Mesothelial cell of epicardium (in vitro differentiated cells): ENCODE results near the gene DNAH5. TPM values are rescaled to one million over a fixed set of nuclear protein-coding genes. Genes with fewer than 3 reads are reported as not detected.

Experiments used
- DNase-seq, 2 experiments: peaks; one replicate each; pipeline ENCODE4 v3.0.0; 2021; ENCODE audit warnings: low spot score in 2 of 2; ENCODE audit not compliant: unreplicated experiment in 2 of 2
- H3K27ac Mint-ChIP-seq: 2 replicates; pipeline ENCODE4 v1.8.0; 2021; ENCODE audit warnings: mixed read lengths
- H3K27me3 Mint-ChIP-seq: 2 replicates; pipeline ENCODE4 v1.8.0; 2021; ENCODE audit warnings: low read depth, mixed read lengths
- H3K36me3 Mint-ChIP-seq: 2 replicates; pipeline ENCODE4 v1.8.0; 2021; ENCODE audit warnings: mixed read lengths
- H3K4me1 Mint-ChIP-seq: 2 replicates; pipeline ENCODE4 v1.8.0; 2021; ENCODE audit warnings: mixed read lengths
- H3K4me3 Mint-ChIP-seq: 2 replicates; pipeline ENCODE4 v1.8.0; 2021; ENCODE audit warnings: mild to moderate bottlenecking, moderate library complexity, mixed read lengths
- H3K9me3 Mint-ChIP-seq: 2 replicates; pipeline ENCODE4 v1.8.0; 2021; ENCODE audit warnings: mixed read lengths
- CTCF ChIP-seq: fragments of 200-600 bp; sonication (generic); IDR thresholded peaks from one replicate; pipeline ENCODE4 v1.5.0; 2021; ENCODE audit warnings: antibody characterized with exemption; ENCODE audit not compliant: unreplicated experiment
- total RNA-seq: library from RNA; stranded (reverse); gene quantifications from 3 replicates; pipeline ENCODE4 v1.2.1, GENCODE V29; 2021

Gene DNAH5
- total RNA-seq, 1 donor from 2014 or later: 0.54 TPM

- DNase-seq: no peak
- no peaks in the 10 kb centered on the region for H3K9me3 Mint-ChIP-seq
- no peaks in the 10 kb centered on the region for H3K36me3 Mint-ChIP-seq
- H3K27me3 Mint-ChIP-seq: peaks cover 3% of the 10 kb centered on the region
- no peak for TF ChIP-seq CTCF
- H3K4me1 Mint-ChIP-seq: peaks cover 4% of the 10 kb centered on the region
- H3K27ac Mint-ChIP-seq: no peak overlapping the region
- no peak overlapping the region for H3K4me3 Mint-ChIP-seq
These were observed 24.7 kb downstream of the DNAH5 start for GRCh38 chr5:13919786-13920185.

- H3K27me3 Mint-ChIP-seq: peaks cover 3% of the 10 kb centered on the region
- TF ChIP-seq CTCF: no peak
- H3K9me3 Mint-ChIP-seq: no peaks in the 10 kb centered on the region
- DNase-seq: no peak
- no peaks in the 10 kb centered on the region for H3K36me3 Mint-ChIP-seq
- no peak overlapping the region for H3K4me3 Mint-ChIP-seq
- H3K4me1 Mint-ChIP-seq: peaks cover 4% of the 10 kb centered on the region
- no peak overlapping the region for H3K27ac Mint-ChIP-seq
These were observed 25.4 kb downstream of the DNAH5 start for GRCh38 chr5:13919087-13919486.

GRCh38 chr5:13917061-13917460 is 27.4 kb downstream of the DNAH5 start:
- DNase-seq: no peak
- H3K9me3 Mint-ChIP-seq: no peaks in the 10 kb centered on the region
- TF ChIP-seq CTCF: no peak
- peaks cover 4% of the 10 kb centered on the region for H3K4me1 Mint-ChIP-seq
- no peak overlapping the region for H3K4me3 Mint-ChIP-seq
- no peaks in the 10 kb centered on the region for H3K36me3 Mint-ChIP-seq
- H3K27me3 Mint-ChIP-seq: peaks cover 3% of the 10 kb centered on the region
- no peak overlapping the region for H3K27ac Mint-ChIP-seq

- Mint-ChIP-seq H3K27me3 (peaks cover 3% of the 10 kb centered on the region), H3K4me1 (no peaks in the 10 kb centered on the region), H3K9me3 (no peaks in the 10 kb centered on the region), H3K36me3 (no peaks in the 10 kb centered on the region), H3K27ac (no peak overlapping the region), H3K4me3 (no peak overlapping the region)
- no peak for TF ChIP-seq CTCF
- DNase-seq: no peak
These were observed 30.5 kb downstream of the DNAH5 start for GRCh38 chr5:13913962-13914361.

- Mint-ChIP-seq H3K27me3 (no peaks in the 10 kb centered on the region), H3K36me3 (no peaks in the 10 kb centered on the region), H3K4me1 (no peaks in the 10 kb centered on the region), H3K9me3 (no peaks in the 10 kb centered on the region), H3K4me3 (no peak overlapping the region), H3K27ac (no peak overlapping the region)
- TF ChIP-seq CTCF: no peak
- DNase-seq: no peak
These were observed 33.7 kb downstream of the DNAH5 start for GRCh38 chr5:13910637-13911288.

GRCh38 chr5:13910201-13910600 is 34.3 kb downstream of the DNAH5 start:
- H3K27ac Mint-ChIP-seq: no peak overlapping the region
- H3K4me1 Mint-ChIP-seq: no peaks in the 10 kb centered on the region
- no peaks in the 10 kb centered on the region for H3K9me3 Mint-ChIP-seq
- no peak for TF ChIP-seq CTCF
- H3K4me3 Mint-ChIP-seq: no peak overlapping the region
- no peaks in the 10 kb centered on the region for H3K36me3 Mint-ChIP-seq
- no peaks in the 10 kb centered on the region for H3K27me3 Mint-ChIP-seq
- no peak for DNase-seq
